Measurements from ENCODE around the gene HES4.
"Not testable (repeated sequence)": the region's sequence is repeated elsewhere in the genome, so short reads cannot be mapped to it uniquely, and the experiment has no call there.

HES4 gene

DNA sequence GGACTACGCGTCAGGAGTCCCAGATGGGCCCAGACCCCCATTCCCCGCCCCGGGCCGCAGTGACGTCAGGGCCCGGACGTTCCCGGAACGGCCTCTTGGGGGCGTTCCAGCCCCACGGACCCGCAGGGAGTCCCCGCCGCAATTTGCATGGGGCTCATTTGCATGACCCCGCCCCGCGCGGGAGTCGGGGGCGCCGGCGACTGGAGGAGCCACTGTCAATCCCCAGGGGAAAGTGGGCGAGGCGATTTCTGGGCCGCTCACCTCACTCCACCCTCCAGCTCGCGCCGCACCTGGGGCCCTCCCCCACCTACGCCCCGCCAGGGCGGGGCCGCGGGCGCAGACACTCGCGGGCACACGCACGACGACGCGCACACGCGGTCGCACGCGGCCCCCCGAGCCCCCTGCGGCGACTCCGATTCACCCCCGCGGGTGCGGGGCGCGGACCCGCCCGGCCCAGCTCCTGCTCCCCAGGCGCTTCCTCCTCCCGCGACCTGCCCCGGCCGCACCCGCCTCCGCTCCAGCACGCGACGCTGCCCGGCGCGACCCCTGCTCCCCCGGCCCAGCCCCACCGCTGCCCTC is 33.2 kb upstream of the HES4 start:
- DNase-seq (ENCODE audit: low read depth, low spot score) = peak; percentile 72

DNA sequence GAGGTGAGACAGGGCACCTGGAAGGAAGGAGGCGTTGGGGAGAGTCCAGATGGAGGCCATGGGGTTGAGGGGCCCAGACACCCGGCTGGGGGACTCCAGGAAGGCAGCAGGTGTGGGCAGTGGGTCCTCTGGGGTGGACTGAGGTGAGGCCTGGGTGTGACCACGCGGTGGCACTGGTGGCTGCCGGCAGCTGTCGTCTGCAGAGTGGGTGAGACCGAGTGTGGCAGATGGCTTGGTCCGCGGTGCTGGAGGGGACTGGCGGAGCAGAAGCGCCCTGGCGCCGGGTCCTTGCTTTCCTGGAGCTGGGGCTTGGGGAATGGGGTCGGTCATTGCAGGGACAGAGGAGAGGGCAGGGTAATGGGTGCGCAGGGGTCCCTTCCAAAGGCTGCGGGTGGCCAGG is 32.5 kb upstream of the HES4 start:
- no peak for DNase-seq (ENCODE audit: low read depth, low spot score)

DNA sequence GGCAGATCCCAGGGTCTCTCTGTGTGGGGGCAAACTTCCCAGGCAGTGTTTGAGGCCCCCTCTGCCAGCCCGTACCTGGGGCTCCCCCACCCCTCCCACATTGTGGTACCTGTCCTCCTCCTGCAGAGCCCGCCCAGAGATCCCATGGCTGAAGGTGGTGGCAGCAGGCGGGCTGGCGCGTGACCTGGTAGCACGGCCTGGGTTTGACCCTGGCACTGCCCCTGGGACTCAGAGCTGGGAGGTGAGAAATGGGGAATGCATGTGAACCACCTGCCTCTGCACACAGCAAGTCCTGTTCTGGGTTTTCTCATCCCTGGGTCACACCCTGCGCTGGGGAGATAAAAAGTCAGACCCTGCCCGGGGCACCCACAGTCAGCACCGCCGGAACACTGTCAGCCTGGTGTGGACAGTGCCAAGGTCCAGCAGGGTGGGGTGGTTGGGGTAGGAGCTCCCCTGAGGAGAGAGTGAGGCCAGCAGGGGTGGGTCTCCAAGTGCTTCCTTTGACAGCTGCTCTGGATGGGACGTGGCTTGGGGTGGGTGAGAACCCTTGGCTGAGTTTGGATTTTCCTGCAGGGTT is 31.9 kb upstream of the HES4 start:
- DNase-seq (ENCODE audit: low read depth, low spot score) = no peak

DNA sequence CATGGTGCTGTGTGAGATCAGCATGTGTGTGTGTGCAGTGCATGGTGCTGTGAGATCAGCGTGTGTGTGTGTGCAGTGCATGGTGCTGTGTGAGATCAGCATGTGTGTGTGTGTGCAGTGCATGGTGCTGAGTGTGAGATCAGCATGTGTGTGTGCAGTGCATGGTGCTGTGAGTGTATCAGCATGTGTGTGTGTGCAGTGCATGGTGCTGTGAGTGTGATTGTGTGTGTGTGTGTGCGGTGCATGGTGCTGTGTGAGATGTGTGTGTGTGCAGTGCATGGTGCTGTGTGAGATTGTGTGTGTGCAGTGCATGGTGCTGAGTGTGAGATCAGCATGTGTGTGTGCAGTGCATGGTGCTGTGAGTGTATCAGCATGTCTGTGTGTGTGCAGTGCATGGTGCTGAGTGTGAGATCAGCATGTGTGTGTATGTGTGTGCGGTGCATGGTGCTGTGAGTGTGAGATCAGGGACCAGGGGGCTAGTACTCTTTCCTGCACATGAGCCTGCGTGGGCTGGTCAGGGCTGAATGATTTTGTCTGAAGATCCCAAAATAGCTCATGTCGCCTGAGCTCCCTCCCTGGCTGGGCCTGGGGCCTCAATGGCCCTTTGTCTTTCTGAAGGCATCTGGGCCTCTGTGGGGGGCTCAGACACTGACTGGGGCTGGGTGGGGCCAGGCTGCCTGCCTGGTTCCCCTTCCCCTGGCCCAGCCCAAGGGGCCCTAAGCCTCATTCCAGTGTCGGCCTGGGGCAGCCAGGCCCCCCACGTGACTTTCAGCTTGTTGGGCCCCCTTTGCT is 31.2 kb upstream of the HES4 start:
- not testable (repeated sequence) for DNase-seq (ENCODE audit: low read depth, low spot score)

DNA sequence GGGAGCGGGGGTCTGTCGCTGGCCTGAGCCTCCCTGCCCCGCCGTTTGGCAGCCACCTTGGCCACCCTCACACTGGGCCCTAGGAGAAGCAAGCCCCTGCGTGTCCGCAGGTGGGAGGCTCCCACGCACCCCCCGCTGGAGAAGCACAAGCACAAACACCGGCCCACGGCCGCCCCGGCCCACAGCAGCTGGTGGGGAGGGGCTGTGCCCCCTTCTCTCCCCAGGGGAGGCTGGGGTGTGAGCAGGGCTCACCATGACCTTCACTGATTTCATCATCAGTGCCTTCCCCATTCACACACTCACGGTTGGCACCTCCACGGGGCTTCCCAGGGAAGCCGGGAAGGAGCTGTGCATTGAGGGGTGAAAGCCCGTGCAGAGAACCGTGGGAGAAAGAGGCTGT is 27.9 kb upstream of the HES4 start:
- DNase-seq (ENCODE audit: low read depth, low spot score) = no peak

DNA sequence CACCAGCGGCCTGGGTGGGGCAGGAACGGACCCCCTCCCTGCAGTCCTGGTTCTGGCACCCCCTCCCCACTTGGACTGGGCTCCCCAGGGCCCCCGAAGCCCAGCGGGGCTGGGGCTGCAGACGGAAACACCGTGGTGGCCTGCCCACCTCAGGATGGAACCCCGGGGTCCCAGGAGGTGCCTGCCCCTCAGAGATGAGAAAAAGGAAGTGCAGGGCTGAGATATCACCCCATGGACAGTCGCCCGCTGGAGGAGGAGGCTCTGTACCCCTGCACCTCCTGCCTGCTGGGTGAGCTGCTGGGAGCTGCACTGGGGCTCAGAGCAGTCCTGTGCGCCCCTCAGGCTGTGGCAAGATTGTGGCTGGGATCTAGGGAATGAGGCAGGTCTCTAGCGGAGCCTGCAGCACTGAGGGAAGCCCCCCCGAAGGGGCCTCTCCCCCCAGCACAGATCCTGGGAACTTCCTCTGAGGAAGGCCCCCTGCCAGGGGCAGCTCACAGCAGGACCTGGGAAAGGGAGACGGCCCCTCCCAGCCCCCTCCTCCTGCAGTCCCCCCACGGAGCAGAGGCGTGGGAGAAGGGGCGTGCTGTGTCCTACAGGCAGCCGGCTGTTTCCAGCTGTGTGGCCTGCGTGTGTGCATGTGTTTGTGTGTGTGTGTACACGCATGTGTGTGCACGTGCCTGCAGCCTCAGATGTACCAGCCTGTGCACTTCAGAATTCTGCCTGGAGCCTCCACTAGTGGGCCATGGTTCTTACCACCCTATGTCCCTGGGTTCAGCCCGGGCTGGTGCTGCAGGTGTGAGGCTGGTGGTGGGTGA is 26.9 kb upstream of the HES4 start:
- DNase-seq (ENCODE audit: low read depth, low spot score) = no peak

DNA sequence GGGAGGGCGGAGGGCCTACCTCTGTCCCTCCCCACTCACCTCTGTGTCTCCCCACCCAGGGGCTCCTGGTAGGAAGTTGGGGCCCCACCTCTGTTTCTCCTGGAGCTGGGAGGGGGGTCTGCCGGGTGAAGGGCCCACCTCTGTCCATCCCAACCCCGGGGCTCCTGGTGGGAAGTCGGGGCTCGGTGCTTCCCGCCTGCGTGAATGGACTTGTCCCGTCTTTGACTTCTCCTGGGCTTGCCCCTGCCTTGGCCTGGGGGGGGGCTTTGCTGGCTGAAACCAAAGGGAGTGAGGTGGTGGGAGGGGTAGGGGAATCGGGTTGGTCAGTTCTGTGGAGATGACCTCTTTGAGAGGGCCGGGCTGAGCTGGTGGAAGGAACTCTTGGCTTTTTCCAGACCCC is 25.8 kb upstream of the HES4 start:
- no peak for DNase-seq (ENCODE audit: low read depth, low spot score)

DNA sequence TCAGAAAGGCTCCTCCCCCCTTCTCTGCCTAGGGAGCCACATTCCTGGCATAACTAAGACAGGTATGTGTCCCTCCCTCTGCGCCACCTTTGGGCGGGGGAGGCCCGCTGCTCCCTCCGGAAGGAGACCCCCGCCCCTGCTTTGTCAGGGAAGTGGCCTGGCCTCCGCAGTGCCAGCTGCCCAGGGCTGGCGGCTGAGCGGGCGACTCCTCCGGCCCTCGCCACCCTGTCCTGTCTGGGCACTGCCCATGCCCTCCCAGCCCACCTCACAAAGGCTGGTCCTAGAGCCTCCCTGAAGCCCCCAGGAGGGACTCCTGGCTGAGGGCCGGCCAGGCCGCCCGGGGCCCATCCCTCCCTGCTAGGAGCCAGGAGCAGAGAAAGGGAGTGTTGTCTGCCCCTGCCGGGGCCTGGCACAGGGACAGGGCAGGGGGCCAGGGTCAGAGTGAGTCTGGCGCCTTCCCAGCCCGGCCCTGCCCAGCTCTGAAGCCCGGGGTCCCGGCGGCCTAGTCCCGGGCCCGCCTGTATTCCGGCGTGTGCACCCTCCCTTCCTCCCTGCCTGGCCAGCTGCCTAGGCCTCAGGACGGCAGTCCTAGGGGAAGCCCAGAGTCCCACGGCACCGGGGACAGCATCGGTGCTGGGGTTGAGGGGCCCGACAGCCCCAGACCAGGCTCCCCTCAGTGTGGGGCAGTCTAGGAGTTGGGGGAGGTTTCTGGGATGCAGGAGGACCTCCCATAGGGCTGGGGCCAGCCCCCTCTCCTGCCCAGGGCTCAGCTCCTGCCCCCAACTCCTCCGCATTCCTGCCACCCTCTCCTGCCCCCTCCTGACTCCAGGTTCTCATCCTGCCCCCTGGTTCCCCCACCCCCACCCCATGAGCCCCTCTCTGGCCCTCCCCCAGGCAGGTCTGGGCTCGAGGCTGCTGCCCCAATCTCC is 25.1 kb upstream of the HES4 start:
- peak; percentile 69 for DNase-seq (ENCODE audit: low read depth, low spot score)

DNA sequence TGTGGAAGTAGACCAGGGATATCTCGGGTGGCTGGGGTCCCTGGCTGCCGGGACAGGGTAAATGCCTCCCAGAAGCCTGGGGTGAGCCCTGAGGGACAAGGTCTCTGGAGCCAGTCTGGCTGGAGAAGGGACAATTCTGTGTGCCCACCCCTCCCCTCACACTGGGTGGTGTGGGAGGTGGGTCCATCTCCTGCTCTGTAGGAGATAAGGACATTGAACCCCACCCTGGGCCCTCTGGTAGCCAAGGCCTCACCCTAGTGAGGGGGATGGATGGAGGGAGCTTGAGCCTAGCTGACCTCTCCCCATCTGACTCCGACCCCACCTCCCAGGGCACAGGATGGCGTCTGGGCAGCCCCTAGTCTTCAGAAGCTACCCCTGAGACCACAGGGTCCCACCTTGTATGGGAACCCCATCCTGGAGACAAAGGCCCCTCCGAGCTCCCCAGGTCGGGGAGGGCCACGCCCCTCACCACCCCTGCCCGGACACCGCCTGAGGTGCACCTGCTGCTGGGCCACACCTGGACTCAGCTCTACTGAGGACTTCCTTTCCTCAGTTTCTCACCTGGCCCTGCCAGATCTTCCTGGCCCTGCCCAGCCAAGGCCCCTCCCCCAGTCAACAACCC is 24.4 kb upstream of the HES4 start:
- no peak for DNase-seq (ENCODE audit: low read depth, low spot score)

DNA sequence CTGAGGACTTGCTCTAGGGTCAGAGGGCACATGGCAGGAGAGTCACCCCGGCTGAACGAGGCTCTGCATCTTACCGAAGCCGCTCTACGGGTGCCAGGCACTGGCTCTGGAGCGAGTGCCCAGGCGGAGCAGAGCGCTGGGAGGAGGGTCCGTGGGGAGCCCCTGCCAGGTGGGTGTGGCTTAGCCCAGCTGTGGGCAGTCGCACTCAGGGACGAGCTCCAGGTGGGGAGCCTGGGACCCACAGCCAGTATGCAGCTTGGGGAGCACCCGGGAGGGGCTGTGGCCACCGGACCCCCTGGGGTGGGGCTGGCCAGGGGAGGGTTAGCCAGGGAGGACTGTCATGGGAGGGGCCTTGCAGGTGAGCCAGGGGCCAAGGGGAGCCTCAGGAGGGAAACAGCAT is 23.8 kb upstream of the HES4 start:
- no peak for DNase-seq (ENCODE audit: low read depth, low spot score)

DNA sequence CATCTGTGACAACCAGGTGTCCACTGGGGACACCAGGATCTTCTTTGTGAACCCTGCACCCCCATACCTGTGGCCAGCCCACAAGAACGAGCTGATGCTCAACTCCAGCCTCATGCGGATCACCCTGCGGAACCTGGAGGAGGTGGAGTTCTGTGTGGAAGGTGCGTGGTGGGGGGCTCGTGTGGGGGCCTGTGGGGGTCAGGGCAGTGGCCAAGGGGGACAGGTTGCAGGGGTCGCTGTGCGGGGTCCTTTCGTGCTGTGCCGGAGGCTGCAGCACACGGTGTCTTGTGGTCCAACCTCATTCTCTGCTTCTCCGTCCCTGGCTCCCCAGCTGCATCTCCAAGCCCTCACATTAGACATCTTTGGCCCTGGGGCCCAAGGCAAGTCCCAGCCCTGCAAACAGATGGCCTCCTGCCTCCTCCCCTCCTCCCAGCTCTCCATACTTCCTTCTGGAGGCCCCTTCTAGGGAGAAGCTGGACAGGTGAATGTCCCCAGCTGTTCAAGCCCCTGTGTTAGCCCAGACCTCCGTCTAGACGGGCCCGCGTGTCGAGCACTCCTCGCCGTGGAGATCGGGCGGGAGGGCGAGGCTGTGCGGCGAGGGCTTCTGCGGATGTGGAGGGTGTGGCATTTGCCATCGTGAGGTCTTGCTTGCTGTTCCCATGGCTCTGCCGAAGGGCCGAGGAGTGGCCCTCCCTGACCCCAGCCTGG is 22.6 kb upstream of the HES4 start:
- DNase-seq (ENCODE audit: low read depth, low spot score) = no peak

DNA sequence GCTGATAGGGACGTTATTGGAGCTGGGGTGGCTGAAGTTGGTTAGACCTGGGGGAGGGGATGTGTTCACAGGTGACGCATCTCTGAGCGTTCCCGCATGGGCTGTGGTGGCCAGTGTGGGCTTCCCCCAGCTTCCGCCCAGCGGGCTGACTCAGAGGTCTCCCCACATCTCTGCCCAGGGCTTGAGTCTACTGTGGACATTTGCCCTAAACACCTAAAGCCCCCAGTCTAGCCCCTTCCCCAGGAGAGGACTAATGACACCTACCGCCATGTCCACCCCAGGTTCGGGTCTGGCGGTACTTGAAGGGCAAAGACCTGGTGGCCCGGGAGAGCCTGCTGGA is 22.0 kb upstream of the HES4 start:
- no peak for DNase-seq (ENCODE audit: low read depth, low spot score)

DNA sequence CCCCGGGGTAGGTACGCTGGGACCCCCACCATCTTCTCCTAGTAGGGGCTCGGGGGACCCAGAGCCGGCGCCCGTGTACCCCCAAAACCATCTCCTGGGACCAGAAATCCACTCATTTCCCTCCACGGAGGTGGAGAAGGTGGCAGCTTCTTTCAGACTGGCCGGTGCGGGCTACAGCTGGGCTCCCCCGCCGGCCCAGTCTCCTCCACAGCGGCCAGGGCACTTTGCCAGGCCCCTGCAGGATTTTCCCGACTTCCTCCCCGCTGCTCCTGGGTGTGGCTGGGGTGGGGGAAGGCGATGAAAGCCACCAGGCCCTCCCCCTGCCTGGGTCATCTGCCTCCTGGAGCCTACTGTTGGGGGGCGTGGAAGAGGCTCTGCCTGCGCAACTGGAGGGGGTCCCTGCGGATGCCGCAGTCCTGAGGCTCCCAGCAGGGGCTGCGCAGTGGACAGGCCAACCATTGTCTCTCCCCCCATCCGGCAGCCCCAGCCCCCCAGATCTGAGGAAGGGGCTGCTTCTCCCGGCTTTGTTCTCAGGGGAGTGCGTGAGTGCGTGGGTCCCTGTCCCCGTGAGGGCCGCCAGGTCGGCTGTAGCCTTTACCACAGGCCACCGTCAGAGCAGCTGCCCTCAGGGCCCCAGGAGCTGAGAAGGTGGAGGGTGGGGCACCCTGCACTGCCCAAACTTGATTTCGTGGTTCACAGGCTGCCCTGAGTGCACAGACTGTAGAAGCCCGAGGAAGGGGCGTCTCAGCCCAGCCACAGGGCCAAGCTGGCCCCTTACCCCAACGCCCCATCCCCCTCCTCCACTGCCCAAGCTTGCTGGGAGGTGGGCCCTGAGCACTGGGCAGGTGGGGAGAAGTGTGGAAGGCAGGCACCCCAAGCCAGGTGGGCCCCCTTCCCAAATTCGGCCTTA is 21.4 kb upstream of the HES4 start:
- no peak for DNase-seq (ENCODE audit: low read depth, low spot score)

DNA sequence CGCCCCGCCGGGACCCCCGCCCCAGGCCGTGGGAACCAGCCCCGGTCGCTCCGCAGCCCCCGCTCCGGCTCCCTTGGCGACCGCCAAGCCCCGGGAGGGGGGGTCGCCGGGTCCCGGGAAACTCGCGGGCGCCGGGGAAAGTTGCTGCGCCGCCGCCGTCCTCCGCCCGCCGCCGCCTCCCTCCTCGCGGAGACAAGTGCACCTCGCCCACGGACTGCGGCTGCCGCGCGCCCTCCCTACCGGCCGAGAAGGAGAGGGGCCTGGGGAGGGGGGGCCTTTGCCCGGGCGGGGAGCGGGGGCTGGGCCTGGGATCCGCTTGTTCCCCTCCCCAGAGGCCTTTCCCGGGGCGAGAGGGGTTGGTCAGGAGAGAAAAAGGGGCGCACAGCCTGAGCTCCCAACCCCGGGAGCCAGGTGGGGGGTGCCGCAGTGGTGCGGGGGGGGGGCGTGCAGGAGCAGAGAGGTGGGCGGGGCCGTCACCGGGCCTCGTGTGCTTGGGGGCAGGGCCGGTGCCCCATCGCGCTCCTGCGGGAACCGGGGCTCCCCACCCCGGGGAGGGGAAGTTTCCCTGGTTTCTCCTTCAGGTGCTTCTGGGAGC is 20.6 kb upstream of the HES4 start:
- no peak for DNase-seq (ENCODE audit: low read depth, low spot score)

DNA sequence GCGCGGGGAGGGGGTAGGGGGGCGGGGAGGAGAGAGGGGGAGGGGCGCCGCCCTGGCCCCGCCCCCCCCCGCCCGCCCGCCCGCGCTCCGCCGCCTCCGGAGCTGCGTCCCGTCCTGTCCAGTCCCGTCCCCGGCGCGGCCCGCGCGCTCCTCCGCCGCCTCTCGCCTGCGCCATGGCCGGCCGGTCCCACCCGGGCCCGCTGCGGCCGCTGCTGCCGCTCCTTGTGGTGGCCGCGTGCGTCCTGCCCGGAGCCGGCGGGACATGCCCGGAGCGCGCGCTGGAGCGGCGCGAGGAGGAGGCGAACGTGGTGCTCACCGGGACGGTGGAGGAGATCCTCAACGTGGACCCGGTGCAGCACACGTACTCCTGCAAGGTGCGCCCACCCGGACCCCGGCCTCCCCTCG is 20.1 kb upstream of the HES4 start, which contains the start of gene AGRN:
TSS of gene AGRN (plus strand) at position 121 of the 405 bp plus-strand sequence. CDS start at position 174, 53 bp downstream.
- DNase-seq (ENCODE audit: low read depth, low spot score) = no peak

DNA sequence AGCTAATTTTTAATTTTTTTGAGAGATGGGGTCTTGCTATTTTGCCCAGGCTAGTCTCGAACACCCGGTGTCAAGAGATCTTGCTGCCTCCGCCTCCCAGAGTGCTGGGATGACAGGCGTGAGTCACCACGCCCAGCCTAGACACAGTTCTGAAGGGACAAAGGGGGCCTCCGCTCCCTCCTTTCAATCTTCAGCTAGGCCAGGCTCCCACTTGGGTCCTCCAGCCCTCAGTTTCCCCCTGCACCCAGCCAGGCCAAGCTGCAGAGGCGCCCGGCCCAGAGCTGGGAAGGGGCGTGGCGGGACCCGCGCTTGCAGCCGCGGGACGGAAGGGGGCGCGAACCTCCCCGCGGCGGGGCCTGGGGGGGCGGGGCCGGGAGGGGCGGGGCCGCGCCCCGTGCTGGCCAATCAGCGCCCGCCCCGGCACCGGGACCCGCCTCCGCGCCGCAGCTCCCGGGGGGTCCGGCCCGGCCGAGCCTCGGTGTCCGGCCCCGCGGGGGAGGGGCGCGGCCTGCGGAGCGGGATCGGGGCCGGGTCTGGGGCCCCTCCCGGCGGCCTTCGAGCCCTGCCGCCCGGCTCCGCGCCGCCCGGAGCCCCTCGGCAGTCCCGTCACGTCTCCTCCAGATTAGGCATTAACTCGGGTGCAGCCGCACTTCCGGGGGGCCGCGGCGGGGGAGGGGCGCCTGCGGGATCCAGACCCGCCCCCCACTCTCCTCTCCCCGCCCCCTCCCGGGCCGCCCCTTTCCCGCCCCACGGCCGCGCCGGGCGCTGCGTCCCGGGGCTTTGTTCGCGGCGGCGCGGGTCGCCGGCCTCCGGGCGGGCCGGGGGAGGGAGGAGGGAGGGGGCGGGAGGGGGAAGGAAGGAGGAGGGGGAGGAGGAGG is 19.5 kb upstream of the HES4 start:
- no peak for DNase-seq (ENCODE audit: low read depth, low spot score)

DNA sequence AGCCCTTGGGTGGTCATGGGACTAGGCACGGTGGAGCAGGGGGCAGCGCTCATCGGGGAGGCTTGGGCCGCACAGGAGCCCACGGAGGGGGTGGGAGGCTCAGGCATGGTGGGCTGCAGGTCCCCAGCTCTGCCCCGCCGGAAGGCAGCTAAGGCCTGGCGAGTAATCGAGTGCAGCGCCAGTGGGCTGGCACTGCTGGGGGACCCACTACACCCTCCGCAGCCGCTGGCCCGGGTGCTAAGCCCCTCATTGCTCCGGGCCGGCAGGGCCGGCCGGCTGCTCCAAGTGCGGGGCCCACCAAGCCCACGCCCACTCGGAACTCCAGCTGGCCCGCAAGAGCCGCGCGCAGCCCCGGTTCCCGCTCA is 18.4 kb upstream of the HES4 start:
- DNase-seq (ENCODE audit: low read depth, low spot score) = not testable (repeated sequence)
